GM03348 (cell line): ENCODE data around the gene DHX15.

ENCODE experiments used
- DNase-seq: peaks from one replicate; pipeline ENCODE4 v3.0.0; 2012; ENCODE audit warnings: low spot score

The DHX15 gene

DNA sequence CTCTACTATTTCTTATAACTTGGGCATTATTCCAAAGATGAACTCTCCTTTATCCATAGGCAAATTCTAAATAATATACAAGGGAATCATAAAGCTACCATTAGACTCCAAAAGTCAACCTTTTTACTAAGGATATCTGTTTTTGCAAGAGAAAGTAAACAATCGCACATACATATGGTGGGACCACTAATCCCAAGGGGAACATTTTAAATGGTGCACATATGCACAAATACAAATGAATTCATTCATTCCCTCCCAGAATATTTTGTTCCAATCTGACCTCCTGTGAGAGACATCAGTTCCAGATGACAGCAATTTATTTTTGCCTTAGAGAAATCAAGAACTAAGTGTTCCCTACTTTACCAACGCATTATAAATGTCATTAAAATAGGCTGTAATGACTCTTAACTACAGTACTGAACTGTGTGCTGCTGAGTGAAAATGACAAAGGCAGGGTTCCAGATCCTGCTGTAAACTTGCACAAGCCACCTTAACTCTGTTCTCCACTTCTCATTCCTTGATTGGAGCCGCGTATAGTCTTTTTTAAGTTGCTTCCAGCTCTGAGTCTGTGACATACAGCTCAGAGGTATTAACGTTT lies 2.0 kb downstream of the DHX15 start:
- DNase-seq, result no peak

DNA sequence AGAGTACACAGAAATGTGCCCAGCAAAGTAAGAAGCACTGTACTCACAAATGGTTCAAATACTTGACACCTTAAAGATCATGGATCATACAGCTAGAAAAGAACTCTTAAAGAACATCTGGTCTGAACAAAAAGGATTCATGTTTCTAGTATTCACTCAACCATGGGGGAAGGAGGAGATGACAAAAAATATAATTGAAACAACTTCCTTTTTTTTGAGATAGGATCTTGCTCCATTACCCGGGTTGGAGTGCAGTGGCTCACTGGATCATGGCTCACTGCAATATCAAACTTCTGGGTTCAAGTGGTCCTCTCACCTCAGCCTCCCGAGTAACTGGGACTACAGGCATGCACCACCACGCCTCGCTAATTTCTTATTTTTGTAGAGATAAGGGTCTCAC lies 6.0 kb downstream of the DHX15 start:
- no peak for DNase-seq

- DNase-seq, result no peak
These were observed 8.1 kb downstream of the DHX15 start for GRCh38 chr4:24576276-24576675.

GRCh38 chr4:24574236-24574635 lies 10.1 kb downstream of the DHX15 start:
- DNase-seq, result no peak

- DNase-seq, result no peak
These were observed 10.8 kb downstream of the DHX15 start for GRCh38 chr4:24573582-24573981.

GRCh38 chr4:24570574-24571236 lies 13.6 kb downstream of the DHX15 start:
- no peak for DNase-seq

DNA sequence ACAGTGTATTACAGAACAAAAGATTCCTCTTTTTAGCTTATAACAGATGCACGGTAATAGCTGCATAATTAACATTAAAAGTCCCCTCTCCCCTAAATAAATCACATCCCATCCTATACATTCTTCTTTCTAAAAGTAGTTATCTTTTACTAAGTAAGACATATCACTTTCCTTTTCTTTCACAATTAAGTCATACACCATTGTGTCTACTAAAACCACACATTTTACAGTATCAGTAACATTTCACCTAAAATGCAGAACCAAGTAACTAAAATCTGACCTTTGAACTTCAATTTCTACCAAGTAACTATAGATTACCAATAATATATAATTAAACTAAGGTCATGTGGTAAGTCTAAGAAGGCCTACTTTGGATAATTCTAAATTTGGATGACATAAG lies 14.2 kb downstream of the DHX15 start:
- DNase-seq, result no peak

DNA sequence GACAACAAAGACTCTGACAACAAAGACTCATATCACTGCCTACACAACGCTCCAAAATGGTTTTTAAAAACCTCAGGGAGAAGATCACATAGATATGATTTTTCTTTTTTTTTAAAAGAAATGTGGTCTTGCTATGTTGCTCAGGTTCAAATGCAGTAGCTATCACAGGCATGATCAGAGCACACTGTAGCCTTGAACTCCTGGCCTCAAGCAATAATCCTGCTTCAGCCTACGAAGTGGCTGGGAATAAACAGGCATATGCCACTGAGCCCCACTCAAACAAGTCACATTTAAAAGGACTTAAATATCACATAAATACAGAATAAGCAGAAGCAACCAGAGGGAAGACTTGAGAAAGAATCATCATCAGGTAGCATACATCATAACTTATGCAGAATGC lies 14.7 kb downstream of the DHX15 start:
- DNase-seq, result no peak

GRCh38 chr4:24568425-24568824 lies 15.9 kb downstream of the DHX15 start:
- DNase-seq, result peak; percentile 70

DNA sequence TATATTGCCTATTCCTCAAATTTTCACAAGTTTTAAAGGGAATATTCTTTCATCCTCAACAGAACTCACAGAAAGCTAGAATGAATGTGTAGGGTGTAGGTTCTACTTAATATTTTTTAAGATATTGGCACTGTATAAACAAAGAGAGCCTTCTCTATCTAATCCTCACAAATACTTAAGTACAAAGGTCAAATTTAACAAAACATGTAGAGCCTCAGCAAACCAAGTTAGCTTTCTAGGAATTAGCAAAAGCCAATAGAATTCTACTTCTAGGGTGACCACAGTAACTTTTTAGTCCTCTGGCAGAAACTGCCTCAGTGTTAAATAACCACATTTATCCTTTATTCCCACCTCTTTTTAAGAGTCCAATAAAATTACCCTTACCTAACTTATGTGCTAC lies 19.3 kb downstream of the DHX15 start:
- DNase-seq, result no peak

DNA sequence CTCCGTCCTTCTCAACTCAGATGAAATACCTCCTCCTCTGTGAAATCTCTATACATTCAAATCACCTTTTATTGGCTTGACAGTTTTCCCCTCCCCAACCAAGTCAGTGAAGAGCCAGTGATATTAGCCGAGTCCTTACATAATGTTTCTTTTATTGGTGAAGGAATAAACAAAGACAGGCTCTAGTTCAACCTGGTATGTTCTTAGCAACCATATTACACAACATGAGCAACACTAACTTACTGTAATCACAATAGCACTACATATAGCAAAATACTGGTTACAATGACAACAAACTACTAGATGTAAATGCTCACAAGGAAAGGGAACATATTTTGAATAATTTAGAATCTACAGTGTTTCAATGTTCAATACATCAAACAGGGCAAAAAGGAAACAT lies 19.9 kb downstream of the DHX15 start:
- DNase-seq, result no peak

DNA sequence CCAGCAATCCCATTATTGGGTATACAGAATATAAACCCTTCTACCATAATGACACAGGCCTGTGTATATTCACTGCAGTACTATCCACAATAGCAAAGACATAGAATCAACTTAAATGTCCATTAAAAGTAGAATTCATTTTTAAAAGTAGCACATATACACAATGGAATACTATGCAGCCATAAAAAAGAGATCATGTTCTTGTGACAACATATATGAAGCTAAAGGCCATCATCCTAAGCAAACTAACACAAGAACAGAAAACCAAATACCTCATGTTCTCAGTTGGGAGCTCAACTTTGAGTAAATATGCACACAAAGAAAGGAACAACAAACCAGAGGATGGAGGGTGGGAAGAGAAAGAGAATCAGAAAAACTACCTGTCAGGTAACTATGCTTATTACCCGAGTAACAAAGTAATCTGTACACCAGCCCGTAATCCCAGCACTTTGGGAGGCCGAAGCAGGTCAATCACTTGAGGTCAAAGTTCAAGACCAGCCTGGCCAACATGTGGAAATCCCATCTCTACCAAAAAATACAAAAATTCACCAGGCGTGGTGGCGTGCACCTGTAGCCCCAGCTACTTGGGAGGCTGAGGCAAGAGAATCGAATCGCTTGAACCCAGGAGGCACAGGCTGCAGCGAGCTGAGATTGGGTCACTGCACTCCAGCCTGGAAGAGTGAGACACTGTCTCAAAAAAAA lies 22.8 kb downstream of the DHX15 start:
- DNase-seq, result no peak

GRCh38 chr4:24560868-24561368 lies 23.4 kb downstream of the DHX15 start:
- DNase-seq, result no peak

- no peak for DNase-seq
These were observed 24.5 kb downstream of the DHX15 start for GRCh38 chr4:24559889-24560288.

GRCh38 chr4:24559032-24559821 lies 25.1 kb downstream of the DHX15 start:
- DNase-seq, result peak; percentile 24

DNA sequence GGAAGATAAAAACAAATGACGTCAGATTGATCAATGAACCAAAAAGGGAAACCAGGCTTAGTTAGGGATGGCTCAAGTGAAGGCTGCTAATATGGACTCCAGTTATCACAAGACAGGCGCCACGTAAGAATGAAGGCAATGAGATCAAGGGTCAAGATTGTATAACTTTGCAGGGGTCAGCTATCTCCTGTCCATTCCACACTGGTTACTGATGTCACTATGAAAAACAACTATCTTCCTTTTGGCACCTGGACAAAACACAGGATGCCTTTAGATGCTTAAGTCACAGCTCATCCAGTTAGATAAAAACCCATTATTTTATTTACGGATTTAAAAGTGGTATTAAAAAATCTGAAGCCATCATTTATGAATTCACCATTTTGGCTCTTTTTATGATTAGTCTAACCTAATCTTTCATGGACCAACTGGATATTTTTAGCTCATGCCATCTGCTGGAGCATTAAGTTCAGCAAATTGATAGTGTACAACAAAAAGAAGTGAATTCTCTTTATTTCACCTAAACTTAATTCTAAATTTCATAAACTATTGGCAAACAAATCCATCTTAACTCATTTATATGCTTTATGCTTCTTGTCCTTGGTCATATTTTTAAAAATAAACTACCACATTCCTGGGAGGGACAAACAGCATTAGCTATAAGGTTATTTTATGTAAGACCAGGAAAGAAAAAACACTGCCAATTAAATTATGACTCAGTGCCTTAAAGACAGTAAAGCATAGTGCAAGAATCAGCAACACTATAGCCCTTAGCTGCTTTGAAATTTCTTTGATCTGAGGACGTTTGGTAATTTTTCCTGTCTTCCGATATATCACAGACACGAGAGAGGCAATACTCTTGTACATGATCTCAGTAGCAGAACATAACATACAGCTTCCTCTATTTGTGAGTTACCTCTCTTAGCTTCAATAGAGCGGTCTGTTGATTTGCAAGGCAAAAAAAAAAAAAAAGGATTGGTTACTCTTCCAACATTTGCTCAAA lies 27.0 kb downstream of the DHX15 start:
- no peak for DNase-seq

DNA sequence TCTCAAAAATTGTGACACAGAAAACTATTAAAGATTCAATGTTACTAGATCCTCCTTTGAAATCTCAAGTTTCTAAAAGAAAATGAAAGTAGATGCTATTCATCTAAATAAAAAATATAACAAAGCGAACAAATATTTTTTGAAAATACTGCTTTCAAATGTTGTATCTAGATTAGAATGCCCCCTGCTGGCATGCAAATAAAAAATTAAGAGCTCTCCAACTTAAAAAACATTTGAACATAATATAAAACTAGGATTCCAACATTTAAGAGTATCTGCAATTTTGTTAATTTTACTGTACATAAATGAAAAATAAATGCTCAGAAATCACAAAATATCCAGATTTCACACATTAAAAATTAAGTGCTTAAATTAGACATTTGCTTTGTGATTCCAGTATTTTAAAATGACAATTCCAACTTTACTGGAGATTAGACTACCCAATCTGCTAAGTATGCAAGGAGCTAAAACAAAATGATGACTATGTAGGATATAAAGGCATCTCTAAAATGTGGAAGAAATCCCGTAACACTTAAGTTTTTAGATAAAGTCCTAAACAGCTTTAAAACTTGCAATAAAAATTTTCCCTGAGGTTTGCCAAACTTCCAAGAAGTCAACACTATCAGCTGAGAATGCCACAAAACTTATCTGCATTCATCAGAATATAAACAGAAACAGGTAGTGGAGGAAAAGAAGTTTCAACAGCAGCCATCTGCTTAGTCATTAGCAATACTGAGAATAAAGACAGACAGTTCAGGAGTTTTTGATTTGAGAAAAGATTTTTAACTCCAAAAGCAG lies 32.7 kb downstream of the DHX15 start:
- no peak for DNase-seq

GRCh38 chr4:24550441-24551175 lies 33.7 kb downstream of the DHX15 start:
- DNase-seq, result no peak

- DNase-seq, result no peak
These were observed 36.4 kb downstream of the DHX15 start for GRCh38 chr4:24547979-24548378.
